HG03442 (cell line): ENCODE data around the gene EFNB3.

Experiments
- ATAC-seq: cut with Tn5 transposase; IDR thresholded peaks from one replicate; pipeline ENCODE4 v1.9.1; 2021; ENCODE audit warnings: mild to moderate bottlenecking, moderate library complexity; ENCODE audit not compliant: unreplicated experiment

EFNB3 gene

GRCh38 chr17:7697828-7698588, 7.0 kb upstream of the EFNB3 start:
- no peak for ATAC-seq

GRCh38 chr17:7700510-7700909, 4.5 kb upstream of the EFNB3 start:
- no peak for ATAC-seq

- ATAC-seq, result no peak
Measured at GRCh38 chr17:7701681-7702080, 3.3 kb upstream of the EFNB3 start.

GRCh38 chr17:7702776-7703175, 2.2 kb upstream of the EFNB3 start:
- ATAC-seq, result no peak

GRCh38 chr17:7703584-7704479, 1.2 kb upstream of the EFNB3 start:
- no peak for ATAC-seq

- ATAC-seq, result no peak
Measured at GRCh38 chr17:7705269-7706255, 560 bp downstream of the EFNB3 start.

- ATAC-seq, result no peak
Measured at GRCh38 chr17:7706631-7707354, 1.8 kb downstream of the EFNB3 start.

- ATAC-seq, result no peak
Measured at GRCh38 chr17:7707446-7707845, 2.4 kb downstream of the EFNB3 start.

- no peak for ATAC-seq
Measured at GRCh38 chr17:7707858-7708750, 3.1 kb downstream of the EFNB3 start.

- no peak for ATAC-seq
Measured at GRCh38 chr17:7709031-7709430, 4.0 kb downstream of the EFNB3 start.

GRCh38 chr17:7710301-7710700, 5.3 kb downstream of the EFNB3 start:
- no peak for ATAC-seq

GRCh38 chr17:7711051-7711755, 6.2 kb downstream of the EFNB3 start:
- ATAC-seq, result no peak

GRCh38 chr17:7712111-7712771, 7.2 kb downstream of the EFNB3 start:
- ATAC-seq, result no peak

GRCh38 chr17:7713782-7714181, 8.8 kb downstream of the EFNB3 start:
- ATAC-seq, result no peak

- ATAC-seq, result no peak
Measured at GRCh38 chr17:7714721-7715594, 10.0 kb downstream of the EFNB3 start.

- no peak for ATAC-seq
Measured at GRCh38 chr17:7715936-7716886, 11.2 kb downstream of the EFNB3 start.
